Measurements from ENCODE around the gene MINDY4B.

Gene MINDY4B

DNA sequence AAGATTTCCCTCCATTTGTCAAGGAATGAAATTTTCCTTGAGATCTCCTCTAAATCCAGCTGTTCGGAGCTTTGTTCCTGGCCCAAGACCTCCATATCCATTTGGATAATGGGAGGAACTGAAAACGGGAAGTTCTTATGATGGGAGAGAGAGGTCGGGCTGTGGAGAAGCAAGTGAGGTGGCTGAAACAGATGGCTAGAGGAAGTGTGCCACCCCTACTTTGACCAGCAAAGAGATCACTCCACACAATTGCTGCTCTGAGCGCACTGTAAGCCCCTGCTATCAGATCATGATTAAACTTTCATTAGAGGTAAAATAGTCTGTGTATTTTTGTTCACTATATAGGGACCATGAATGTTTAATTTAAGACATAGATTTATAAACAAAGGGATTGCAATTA lies at the start of gene MINDY4B:
Gene MINDY4B, minus strand, starts transcription at position 101 of the 400 bp plus-strand sequence. Its CDS starts 0 bp downstream, at position 101.
- no peak for DNase-seq

GRCh38 chr3:150951923-150952322 lies 46.7 kb upstream of the MINDY4B start:
- DNase-seq, result no peak

DNA sequence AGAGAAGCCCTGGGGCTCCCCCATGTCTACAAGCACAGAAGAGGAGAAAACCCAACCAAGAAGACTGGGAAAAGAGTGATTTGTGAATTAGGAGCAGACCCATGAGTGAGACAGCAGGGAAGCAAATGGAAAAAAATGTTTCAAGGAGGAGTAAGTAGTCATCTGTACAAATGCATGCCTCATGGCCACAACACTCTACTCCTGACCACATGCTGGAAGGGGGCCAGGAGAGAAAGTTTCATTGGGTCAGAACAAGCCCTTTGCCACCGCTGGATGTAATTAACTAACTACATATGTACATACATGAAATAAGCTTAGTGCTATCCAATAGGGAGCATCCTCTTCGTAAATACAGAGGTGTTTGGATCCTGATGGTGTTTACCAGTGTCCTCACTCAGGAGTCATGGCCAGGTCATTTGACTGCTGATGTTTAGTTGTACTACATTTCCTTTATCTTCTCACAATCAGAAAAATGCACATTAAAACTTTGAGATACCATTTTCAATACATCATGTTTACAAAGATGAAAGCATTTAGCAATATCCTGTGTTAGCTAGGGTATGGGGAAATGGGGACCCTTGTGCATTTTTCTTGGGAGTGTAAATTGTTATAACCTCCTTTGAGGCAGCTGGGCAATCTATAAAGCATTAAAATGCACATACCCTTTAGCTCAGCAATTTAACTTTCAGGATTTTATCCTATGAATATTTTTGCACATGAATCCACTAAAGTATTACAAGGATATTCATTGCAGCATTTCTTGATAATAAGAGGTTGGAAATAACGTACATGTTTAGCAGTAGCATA lies 40.2 kb upstream of the MINDY4B start:
- DNase-seq, result no peak

DNA sequence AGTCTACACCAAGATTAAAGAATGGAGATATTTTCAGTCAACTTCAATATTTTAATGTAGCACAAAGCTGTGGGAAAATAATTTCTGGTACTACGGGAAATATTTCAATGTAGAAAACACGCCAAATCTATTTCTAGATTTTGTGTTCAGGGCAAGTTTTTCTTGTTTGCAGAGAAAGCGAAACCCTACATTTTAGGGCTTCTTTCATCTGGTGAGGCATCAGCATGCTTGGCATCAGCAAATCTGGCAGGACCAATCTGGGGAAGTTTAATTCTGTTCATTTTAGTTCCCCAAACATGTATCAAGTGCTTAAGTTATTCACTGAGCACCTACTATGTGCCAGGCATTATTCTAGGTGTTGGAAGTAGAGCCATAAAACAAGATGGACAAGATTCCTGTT lies 37.0 kb upstream of the MINDY4B start:
- DNase-seq, result no peak

DNA sequence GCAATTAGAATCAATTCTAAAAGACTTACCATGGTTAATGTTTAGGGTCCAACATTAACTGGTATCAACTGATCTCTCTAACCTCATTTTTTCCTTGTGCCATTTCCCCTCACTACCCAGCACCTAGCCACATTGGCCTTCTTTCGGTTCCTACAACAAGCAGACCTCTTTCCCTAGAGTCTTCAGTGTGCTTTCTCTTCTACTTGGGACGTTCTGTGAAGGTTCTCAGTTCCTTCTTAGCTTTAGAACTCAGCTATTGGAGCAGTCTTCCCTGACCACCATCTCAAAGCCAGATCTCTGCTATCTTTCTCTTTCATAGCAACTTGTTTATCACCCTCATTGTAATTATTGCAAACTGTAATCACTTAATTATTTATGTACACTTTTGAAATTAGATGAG lies 31.5 kb upstream of the MINDY4B start:
- DNase-seq, result no peak

GRCh38 chr3:150933473-150933995 lies 28.3 kb upstream of the MINDY4B start:
- no peak for DNase-seq

GRCh38 chr3:150931745-150932144 lies 26.5 kb upstream of the MINDY4B start:
- DNase-seq, result no peak

DNA sequence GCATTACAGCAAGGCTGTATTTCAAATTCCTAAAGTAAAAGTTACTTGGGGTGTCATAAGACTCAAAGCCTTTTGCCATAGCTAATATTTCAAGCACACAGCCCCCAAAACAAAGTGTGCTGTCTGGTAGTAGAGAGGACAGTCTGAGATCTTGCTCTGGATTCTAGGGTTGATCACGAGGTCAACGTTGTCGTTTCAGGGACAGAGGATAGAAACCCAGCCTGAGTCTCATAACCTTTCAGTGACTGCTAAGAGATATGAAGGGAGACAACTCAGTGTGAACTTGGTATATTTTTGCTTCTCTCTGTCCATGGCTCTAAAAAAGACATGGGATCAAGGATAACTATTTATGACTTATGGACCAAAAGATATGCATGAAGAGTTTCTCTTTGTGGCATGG lies 25.6 kb upstream of the MINDY4B start:
- DNase-seq, result no peak

DNA sequence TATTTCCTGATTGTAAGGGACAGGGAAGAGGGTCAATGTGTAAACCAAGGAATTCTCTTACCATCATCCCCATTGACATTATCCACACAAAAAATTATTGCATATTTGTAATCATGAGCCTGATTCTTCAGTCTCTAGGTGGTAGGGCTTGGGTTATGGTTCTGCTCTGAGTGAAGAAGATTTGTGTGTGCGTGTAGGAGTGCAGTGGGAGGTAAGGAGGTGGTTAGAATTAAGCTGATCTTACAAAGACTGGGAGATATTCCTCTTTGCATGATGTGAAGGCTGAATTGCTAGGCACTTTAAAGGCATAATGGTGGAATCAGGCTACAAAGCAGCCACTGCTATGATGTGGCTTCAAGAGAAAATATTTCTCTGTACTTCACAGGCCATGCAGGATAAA lies 23.0 kb upstream of the MINDY4B start:
- no peak for DNase-seq

DNA sequence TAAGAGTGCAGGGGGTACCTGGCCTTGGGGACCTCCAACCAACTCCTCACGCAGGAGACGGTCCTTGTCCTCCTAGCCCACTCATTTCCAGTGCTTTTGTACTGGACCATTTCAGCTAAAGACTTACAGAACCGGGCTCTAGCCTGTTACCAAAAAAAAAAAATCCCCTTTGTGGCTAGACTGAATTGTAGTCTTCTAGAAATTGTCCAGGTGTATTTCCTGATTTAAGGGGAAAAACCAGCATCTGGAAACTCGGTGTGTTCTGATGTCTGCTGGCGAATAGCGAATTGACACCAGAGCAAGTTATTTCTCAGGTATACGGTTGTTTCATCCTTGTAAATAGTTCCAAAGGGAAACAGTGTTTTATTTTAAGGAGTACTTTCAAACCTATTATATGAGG lies 21.1 kb upstream of the MINDY4B start:
- DNase-seq, result no peak

GRCh38 chr3:150925751-150926201 lies 20.5 kb upstream of the MINDY4B start:
- peak; percentile 56 for DNase-seq

GRCh38 chr3:150922611-150923010 lies 17.4 kb upstream of the MINDY4B start:
- DNase-seq, result no peak

- DNase-seq, result no peak
These were observed 16.0 kb upstream of the MINDY4B start for GRCh38 chr3:150921209-150921608.

- DNase-seq, result no peak
These were observed 15.0 kb upstream of the MINDY4B start for GRCh38 chr3:150920236-150920635.

DNA sequence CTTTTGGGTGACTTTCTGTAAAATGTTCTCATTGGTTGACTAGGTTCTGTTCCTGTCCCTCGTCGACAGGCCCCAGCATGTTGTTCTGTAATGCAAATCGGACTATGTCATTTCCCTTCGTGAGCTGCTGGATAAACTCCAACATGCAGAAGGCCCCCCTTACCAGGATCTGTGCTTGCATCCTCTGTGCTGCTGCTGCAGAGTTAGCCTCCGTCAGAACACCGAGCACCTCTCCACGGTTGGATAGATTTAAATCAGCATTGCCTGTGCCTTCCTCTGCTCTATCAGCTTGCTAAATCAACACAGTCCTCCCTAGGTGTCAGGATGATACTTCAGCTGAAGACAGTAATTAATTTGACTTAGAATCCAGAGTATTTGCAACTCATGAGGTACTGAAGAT lies 12.7 kb upstream of the MINDY4B start:
- DNase-seq, result no peak

- DNase-seq, result no peak
These were observed 8.1 kb upstream of the MINDY4B start for GRCh38 chr3:150913133-150913922.

- DNase-seq, result no peak
These were observed 7.3 kb upstream of the MINDY4B start for GRCh38 chr3:150912501-150912900.

GRCh38 chr3:150911771-150912170 lies 6.5 kb upstream of the MINDY4B start:
- no peak for DNase-seq

DNA sequence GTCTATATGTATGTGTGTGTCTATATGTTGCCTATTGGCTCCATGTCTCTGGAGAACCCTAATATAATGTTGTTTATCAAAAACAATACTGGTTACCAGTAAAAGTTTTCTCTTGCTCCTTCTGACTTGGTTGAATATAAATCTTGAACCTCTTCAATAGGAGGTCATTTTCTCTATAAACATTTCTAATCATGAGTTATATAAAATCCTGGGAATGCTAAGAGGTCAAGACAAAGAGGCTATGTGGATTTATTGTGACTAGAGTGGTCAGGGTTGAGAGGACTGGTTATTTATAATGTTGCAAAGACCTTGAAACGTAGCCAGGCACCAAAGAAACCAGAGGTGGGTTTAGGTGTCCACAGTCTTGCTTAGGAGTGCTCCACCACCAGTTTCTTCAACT lies 1.2 kb upstream of the MINDY4B start:
- DNase-seq, result no peak

- no peak for DNase-seq
These were observed 507 bp upstream of the MINDY4B start for GRCh38 chr3:150905746-150906145.

- DNase-seq, result no peak
These were observed 2.3 kb downstream of the MINDY4B start for GRCh38 chr3:150902988-150903387.

DNA sequence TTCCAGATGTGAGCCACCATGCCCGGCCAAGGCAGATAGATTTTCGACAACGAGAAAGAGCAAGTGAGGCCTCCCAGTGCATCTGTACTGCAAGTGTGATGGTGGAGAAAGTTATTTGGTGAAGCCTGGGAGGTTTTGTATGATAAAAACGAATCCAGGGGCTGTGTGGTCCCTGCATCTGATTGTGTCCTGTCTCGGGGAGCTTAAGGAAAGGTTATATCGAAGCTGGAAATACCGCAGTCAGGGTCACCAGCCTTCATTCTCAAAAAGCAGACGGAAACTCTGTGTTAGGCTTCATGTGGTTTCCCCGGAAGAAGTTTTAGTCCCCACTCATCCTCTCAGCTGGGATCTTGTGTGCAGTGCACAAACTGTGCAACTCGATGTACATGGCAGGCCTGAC lies 3.4 kb downstream of the MINDY4B start:
- DNase-seq, result no peak

DNA sequence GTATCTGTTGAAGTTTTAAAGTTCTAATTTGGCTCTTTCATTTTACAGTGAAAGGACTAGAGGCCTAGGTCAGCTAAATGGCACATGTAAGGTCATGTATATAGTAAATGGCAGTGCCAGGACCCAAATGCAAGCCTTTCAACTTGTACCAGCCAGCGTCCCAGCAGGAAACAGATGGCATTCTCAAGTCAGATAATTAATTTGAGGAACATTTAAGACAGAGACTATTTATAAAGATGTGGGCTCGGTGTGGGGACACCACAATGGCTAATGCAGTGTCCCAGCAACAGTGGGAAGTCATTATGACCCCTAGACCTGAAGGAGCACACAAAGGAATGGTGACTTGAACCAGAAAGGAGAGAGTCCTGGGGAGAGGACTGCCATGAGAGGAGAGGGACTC lies 6.1 kb downstream of the MINDY4B start:
- DNase-seq, result no peak

Data from NCI-H1092 (cell line).